ENCODE data around the gene TBC1D9B.

The TBC1D9B gene

DNA sequence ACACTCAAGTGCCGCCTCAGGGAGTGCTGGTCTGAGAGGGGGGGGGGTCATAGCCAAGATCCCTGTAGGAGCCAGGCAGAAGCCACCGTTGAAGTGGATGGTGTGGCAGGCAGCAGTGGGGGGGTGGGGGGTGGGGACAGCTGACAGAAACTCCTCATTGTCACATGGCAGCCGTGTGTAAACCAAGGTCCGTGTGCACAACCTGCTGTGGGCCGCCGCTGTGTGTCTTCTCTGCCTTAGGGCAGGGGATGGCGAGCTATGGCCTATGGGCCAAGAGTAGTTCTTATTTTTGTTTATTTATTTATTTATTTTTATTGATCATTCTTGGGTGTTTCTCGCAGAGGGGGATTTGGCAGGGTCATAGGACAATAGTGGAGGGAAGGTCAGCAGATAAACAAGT is 73.6 kb downstream of the TBC1D9B start:
- DNase-seq (ENCODE audit: low read depth), result no peak
- H3K4me3 ChIP-seq (ENCODE audit: low read depth, low read length), result no peak overlapping the region
- TF ChIP-seq, protein P1, sequence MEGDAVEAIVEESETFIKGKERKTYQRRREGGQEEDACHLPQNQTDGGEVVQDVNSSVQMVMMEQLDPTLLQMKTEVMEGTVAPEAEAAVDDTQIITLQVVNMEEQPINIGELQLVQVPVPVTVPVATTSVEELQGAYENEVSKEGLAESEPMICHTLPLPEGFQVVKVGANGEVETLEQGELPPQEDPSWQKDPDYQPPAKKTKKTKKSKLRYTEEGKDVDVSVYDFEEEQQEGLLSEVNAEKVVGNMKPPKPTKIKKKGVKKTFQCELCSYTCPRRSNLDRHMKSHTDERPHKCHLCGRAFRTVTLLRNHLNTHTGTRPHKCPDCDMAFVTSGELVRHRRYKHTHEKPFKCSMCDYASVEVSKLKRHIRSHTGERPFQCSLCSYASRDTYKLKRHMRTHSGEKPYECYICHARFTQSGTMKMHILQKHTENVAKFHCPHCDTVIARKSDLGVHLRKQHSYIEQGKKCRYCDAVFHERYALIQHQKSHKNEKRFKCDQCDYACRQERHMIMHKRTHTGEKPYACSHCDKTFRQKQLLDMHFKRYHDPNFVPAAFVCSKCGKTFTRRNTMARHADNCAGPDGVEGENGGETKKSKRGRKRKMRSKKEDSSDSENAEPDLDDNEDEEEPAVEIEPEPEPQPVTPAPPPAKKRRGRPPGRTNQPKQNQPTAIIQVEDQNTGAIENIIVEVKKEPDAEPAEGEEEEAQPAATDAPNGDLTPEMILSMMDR (IDR thresholded peaks at IDR 0.05; ENCODE audit: low read depth, low read length, missing control alignments), result no peak

DNA sequence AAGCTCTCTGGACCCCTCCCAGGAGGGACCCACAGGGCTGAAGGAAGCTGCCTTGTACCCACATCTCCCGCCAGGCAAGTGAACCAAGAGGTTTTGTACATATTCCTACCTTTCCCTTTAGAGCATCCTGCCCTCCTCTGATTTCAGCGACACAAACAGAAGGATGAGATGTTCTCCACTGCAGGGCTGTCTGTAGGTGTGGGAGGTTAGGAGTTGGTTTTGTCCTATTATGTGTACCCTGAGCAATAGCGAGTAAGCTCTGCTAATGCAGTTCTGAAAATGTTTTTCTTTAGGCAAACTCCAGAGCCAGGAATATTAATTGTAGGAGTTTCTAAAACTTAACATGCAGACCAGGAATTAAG is 74.0 kb downstream of the TBC1D9B start:
- DNase-seq (ENCODE audit: low read depth), result no peak
- H3K4me3 ChIP-seq (ENCODE audit: low read depth, low read length), result no peak overlapping the region
- TF ChIP-seq, protein P1 (IDR thresholded peaks at IDR 0.05; ENCODE audit: low read depth, low read length, missing control alignments), result no peak

DNA sequence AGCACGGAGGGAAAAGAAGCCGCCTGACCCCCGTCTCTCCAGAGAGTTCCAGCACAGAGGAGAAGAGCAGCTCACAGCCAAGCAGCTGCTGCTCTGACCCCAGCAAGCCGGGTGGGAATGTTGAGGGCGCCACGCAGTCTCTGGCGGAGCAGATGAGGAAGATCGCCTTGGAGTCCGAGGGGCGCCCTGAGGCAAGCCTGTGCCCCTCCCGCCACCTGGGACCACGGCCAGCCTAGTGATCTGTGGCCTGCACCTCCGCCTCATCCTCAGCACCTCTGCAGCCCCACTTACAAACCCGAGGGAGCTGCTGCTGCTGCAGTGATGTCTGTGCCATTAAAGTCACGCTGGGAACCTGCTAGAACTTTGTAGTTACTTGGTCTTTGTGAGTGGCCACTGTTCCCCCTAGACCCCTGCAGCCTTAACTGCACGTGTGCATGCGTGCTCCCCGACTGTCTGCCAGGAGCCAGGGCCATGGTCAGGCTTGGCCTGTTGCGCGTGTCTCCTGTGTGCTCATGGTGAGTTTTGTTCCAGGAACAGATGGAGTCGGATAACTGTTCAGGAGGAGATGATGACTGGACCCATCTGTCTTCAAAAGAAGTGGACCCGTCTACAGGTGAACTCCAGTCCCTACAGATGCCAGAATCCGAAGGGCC is 74.5 kb downstream of the TBC1D9B start:
- TF ChIP-seq, protein P1 (IDR thresholded peaks at IDR 0.05; ENCODE audit: low read depth, low read length, missing control alignments), result no peak
- H3K4me3 ChIP-seq (ENCODE audit: low read depth, low read length), result no peak overlapping the region
- DNase-seq (ENCODE audit: low read depth), result no peak

DNA sequence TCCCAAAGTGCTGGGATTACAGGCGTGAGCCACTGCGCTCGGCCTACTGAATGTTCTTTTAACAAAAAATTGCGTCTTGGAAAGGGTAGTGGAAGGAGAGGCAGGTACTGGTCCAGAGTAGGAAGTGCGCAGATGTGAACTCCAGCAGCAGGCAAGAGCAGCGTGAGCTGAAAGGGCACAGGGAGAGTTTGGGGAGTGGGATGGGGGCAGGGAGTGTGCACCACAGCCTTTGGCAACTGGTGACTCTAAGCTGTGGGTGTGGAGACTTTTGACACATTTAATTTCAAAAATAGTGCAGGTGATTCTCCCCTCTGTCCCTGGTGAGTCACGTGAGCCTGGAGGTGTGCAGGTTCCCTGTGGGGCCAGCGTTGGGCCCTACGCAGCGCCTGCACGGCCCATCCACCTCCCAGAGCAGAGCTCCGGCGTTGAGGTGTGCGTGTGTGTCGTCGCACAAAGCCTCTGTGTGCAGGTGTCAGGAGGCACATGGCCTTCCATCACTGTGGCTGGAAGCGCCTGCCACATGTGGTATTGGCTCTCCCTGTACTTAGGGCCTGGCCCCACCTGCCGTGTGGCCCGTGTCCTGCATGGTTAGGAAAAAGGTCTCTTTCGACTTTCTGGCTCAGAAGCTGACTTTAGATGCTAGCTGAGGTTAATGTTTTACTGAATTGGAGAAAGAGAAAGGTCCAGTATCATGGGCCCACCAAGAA is 75.5 kb downstream of the TBC1D9B start:
- no peak for DNase-seq (ENCODE audit: low read depth)
- H3K4me3 ChIP-seq (ENCODE audit: low read depth, low read length), result no peak overlapping the region
- TF ChIP-seq, protein P1 (IDR thresholded peaks at IDR 0.05; ENCODE audit: low read depth, low read length, missing control alignments), result no peak

DNA sequence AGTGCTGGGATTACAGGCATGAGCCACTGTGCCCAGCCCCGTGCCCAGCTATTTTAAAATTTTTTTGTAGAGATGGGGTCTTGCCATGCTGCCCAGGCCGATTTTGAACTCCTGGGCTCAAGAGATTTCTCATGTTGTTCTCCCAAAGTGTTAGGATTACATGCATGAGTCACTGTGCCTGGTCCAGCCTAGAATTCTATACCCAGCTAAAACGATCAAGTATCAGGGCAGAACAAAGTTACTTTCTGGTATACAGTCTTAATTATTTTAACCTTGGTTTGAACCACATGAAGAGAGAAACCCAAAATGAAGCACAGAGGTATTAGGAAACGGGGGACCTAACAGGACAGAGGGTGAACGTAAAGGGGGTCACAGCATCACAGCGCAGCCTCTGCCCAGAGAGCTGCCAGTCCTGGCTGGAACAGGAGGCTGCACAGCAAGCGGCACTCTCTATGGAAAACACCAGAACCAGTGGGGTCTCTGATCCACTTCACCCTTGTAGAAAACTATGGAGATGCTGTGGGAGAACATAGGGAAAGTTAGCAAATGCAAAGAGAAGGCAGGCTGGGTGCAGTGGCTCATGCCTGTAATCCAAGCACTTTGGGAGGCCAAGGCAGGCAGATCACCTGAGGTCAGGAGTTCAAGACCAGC is 76.8 kb downstream of the TBC1D9B start:
- H3K4me3 ChIP-seq (ENCODE audit: low read depth, low read length), result no peak overlapping the region
- TF ChIP-seq, protein P1 (IDR thresholded peaks at IDR 0.05; ENCODE audit: low read depth, low read length, missing control alignments), result no peak
- no peak for DNase-seq (ENCODE audit: low read depth)

DNA sequence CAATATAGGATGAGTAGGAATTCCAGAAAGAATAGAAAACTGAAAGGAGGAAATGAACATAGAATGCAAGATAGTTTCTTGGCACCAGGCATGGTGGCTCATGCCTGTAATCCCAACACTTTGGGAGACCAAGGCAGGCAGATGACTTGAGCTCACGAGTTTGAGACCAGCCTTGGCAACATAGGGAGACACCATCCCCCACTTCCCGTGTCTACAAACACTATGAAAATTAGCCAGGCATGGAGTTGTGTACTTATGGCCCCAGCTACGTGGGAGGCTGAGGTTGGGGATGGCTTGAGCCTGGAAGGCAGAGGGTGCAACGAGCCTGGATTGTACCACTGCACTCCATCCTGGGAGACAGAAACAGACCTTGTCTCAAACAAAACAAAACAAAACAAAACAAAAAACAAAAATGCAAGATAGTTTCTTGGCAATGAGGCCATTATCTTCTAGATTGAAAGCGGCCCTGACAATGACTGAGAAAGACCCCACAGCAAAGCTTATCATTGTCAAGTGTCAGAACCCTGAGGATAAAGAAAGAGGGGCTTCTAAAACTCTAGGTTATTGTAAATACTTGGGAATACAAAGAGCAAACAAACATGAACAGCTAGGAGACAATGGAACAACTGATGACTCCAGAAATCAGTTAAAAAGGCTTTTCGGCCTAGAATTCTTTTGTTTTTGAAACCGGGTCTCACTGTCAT is 77.8 kb downstream of the TBC1D9B start:
- no peak for DNase-seq (ENCODE audit: low read depth)
- TF ChIP-seq, protein P1 (IDR thresholded peaks at IDR 0.05; ENCODE audit: low read depth, low read length, missing control alignments), result no peak
- no peak overlapping the region for H3K4me3 ChIP-seq (ENCODE audit: low read depth, low read length)

Data from GM12864 (cell line).